HCT116 (cell line): ENCODE results near the gene ARFRP1. TPM values are rescaled to one million over a fixed set of nuclear protein-coding genes. Genes with fewer than 3 reads are reported as not detected.

ENCODE experiments used
- ATAC-seq: fragments of 200-7000 bp; cut with Tn5 transposase; 2 replicates; pipeline ENCODE4 v1.9.1; 2020; ENCODE audit warnings: mild to moderate bottlenecking, moderate library complexity
- BruUV-seq: library from RNA; stranded (reverse); fragments of 400-500 nt; replicated peaks from 2 replicates; lab custom pipeline; 2021; lab: Mats Ljungman, UMichigan
- CTCF ChIA-PET: fragments of 300-600 bp; sonication (Branson Sonifier 250); formaldehyde crosslinking; loops from one replicate; lab custom pipeline; 2021; ENCODE audit warnings: antibody characterized with exemption; lab: Charles Lee
- POLR2A ChIA-PET: fragments of 300-600, 350-600 bp; sonication (Branson Sonifier 250); formaldehyde crosslinking; loops from one replicate; lab custom pipeline; 2021; ENCODE audit warnings: antibody characterized with exemption; lab: Charles Lee
- RAD21 ChIA-PET, 2 experiments: fragments of 300-600 bp; sonication (Branson Sonifier 250); formaldehyde crosslinking; loops; one replicate each; lab custom pipeline; 2023; ENCODE audit warnings: low total read pairs in 2 of 2; ENCODE audit not compliant: uncharacterized antibody in 2 of 2, unreplicated experiment in 2 of 2, low non-redundant PET in 1 of 2; lab: Charles Lee
- DNase-seq: peaks from one replicate; pipeline ENCODE4 v3.0.0-alpha.2; 2010; ENCODE audit warnings: low read depth, low spot score
- H2AFZ ChIP-seq: fragments of 200-600 bp; shearing (Covaris generic), sonication (generic); 2 replicates; pipeline ENCODE4 v1.6.1; 2017; ENCODE audit warnings: low read depth, mixed run types, mixed read lengths, antibody characterized with exemption, low read length; ENCODE audit not compliant: poor library complexity, severe bottlenecking
- H3K27ac ChIP-seq: 2 replicates; pipeline ENCODE4 v1.5.1; 2012; ENCODE audit warnings: low read depth, low read length
- H3K27me3 ChIP-seq: fragments of 200-600 bp; sonication (generic); 2 replicates; pipeline ENCODE4 v1.6.1; 2016; ENCODE audit warnings: mixed run types, low read length, mixed read lengths; ENCODE audit not compliant: insufficient read depth
- H3K36me3 ChIP-seq, 2 experiments: fragments of 200-500 bp in 1 of 2; fragments of 200-600 bp in 1 of 2; sonication (Bioruptor generic) in 1 of 2; sonication (generic) in 1 of 2; 2 replicates each; pipeline versions ENCODE4 v1.5.1 to v1.6.1; 2014 to 2016; ENCODE audit warnings: low read length in 2 of 2, inconsistent platforms in 1 of 2, mixed read lengths in 1 of 2, mixed run types in 1 of 2; ENCODE audit not compliant: insufficient read depth in 2 of 2, control insufficient read depth in 1 of 2
- H3K4me1 ChIP-seq, 2 experiments: fragments of 200-600 bp in 1 of 2; sonication (generic) in 1 of 2; 2 replicates each; pipeline versions ENCODE4 v1.5.1 to v1.6.1; 2012 to 2017; ENCODE audit warnings: low read length in 2 of 2, inconsistent platforms in 1 of 2, mild to moderate bottlenecking in 1 of 2, mixed read lengths in 1 of 2, mixed run types in 1 of 2, moderate library complexity in 1 of 2; ENCODE audit not compliant: insufficient read depth in 2 of 2, control insufficient read depth in 1 of 2
- H3K4me2 ChIP-seq: fragments of 200-600 bp; sonication (generic); 2 replicates; pipeline ENCODE4 v1.6.1; 2017; ENCODE audit warnings: mixed run types, low read length, mixed read lengths
- H3K4me3 ChIP-seq, 2 experiments: fragments of 200-600 bp in 1 of 2; sonication (generic) in 1 of 2; replicated peaks in 1 of 2; 2 replicates each; pipeline ENCODE4 v1.5.1; 2011 to 2016; ENCODE audit warnings: low read length in 2 of 2, control low read depth in 1 of 2, low read depth in 1 of 2, mild to moderate bottlenecking in 1 of 2, mixed read lengths in 1 of 2, mixed run types in 1 of 2
- H3K79me2 ChIP-seq: fragments of 200-600 bp; sonication (generic); 2 replicates; pipeline ENCODE4 v1.6.1; 2017; ENCODE audit warnings: mild to moderate bottlenecking, mixed run types, low read length, moderate library complexity, mixed read lengths; ENCODE audit not compliant: insufficient read depth
- H3K9ac ChIP-seq: fragments of 200-600 bp; sonication (generic); 2 replicates; pipeline ENCODE4 v1.6.1; 2016; ENCODE audit warnings: low read length, mixed read lengths
- H3K9me2 ChIP-seq: fragments of 200-600 bp; sonication (generic), shearing (Covaris generic); 2 replicates; pipeline ENCODE4 v1.6.1; 2017; ENCODE audit warnings: mixed run types, mild to moderate bottlenecking, moderate library complexity; ENCODE audit not compliant: insufficient read depth
- H3K9me3 ChIP-seq, 2 experiments: fragments of 200-500 bp in 1 of 2; fragments of 200-600 bp in 1 of 2; sonication (Bioruptor generic) in 1 of 2; sonication (generic) in 1 of 2; 2 replicates each; pipeline ENCODE4 v1.6.1; 2014 to 2017; ENCODE audit warnings: low read length in 2 of 2, mixed read lengths in 2 of 2, inconsistent platforms in 1 of 2, low read depth in 1 of 2, mild to moderate bottlenecking in 1 of 2, mixed run types in 1 of 2, moderate library complexity in 1 of 2; ENCODE audit not compliant: control insufficient read depth in 1 of 2, insufficient read depth in 1 of 2
- H4K20me1 ChIP-seq: fragments of 200-600 bp; sonication (generic), shearing (Covaris generic); 2 replicates; pipeline ENCODE4 v1.6.1; 2017; ENCODE audit warnings: mixed run types, mild to moderate bottlenecking, moderate library complexity; ENCODE audit not compliant: insufficient read depth
- ATF3 ChIP-seq: IDR thresholded peaks from 2 replicates; pipeline ENCODE4 v1.6.1; 2012
- CBX3 ChIP-seq: IDR thresholded peaks from 2 replicates; pipeline ENCODE4 v1.6.1; 2012; ENCODE audit warnings: low read depth
- ELF1 ChIP-seq: IDR thresholded peaks from 2 replicates; pipeline ENCODE4 v1.6.1; 2012; ENCODE audit warnings: low read depth, borderline replicate concordance
- EZH2 ChIP-seq: fragments of 200-600 bp; sonication (generic); IDR thresholded peaks from 2 replicates; pipeline ENCODE4 v1.6.1; 2017; ENCODE audit warnings: antibody characterized with exemption, mixed run types
- EZH2phosphoT487 ChIP-seq: fragments of 200-600 bp; IDR thresholded peaks from 2 replicates; pipeline ENCODE4 v1.6.1; 2018; ENCODE audit warnings: antibody characterized with exemption, borderline replicate concordance
- RAD21 ChIP-seq: IDR thresholded peaks from 2 replicates; pipeline ENCODE4 v1.6.1; 2012; ENCODE audit warnings: low read depth, mild to moderate bottlenecking
- REST ChIP-seq: IDR thresholded peaks from 2 replicates; pipeline ENCODE4 v1.6.1; 2012; ENCODE audit warnings: low read depth
- SIN3A ChIP-seq: IDR thresholded peaks from 2 replicates; pipeline ENCODE4 v1.6.1; 2012; ENCODE audit warnings: low read depth
- SP1 ChIP-seq: IDR thresholded peaks from 2 replicates; pipeline ENCODE4 v1.6.1; 2012; ENCODE audit warnings: low read depth
- SRF ChIP-seq: IDR thresholded peaks from 2 replicates; pipeline ENCODE4 v1.6.1; 2012; ENCODE audit warnings: low read depth
- TCF7L2 ChIP-seq: IDR thresholded peaks from 2 replicates; pipeline ENCODE4 v1.7.0; 2011; ENCODE audit warnings: borderline replicate concordance, inconsistent platforms; ENCODE audit not compliant: insufficient read depth, insufficient read length; ENCODE audit errors: extremely low read depth
- YY1 ChIP-seq: IDR thresholded peaks from 2 replicates; pipeline ENCODE4 v1.6.1; 2011; ENCODE audit warnings: low read length, low read depth, moderate library complexity, mild to moderate bottlenecking; ENCODE audit not compliant: insufficient replicate concordance; ENCODE audit errors: extremely low read depth
- ZBTB33 ChIP-seq: IDR thresholded peaks from 2 replicates; pipeline ENCODE4 v1.6.1; 2011; ENCODE audit warnings: mild to moderate bottlenecking, low read length, moderate library complexity; ENCODE audit not compliant: insufficient replicate concordance; ENCODE audit errors: extremely low read depth
- ZFX ChIP-seq: fragments of 450-650 bp; IDR thresholded peaks from 2 replicates; pipeline ENCODE4 v1.6.1; 2017
- intact Hi-C: fragments of 100-400 bp; cut with micrococcal nuclease; formaldehyde crosslinking; loops from 2 replicates; pipeline ENCODE4 v1.10.0; 2022
- total RNA-seq: library from RNA; stranded (reverse); gene quantifications from one replicate; pipeline ENCODE4 v1.2.1, GENCODE V29; 2021; ENCODE audit not compliant: unreplicated experiment

Gene ARFRP1
- total RNA-seq, 1 experiment from 2014 or later, result 53.7 TPM

- no peak for TF ChIP-seq ZBTB33
- no peak for TF ChIP-seq SIN3A
- no peak for TF ChIP-seq ATF3
- no peak for TF ChIP-seq ELF1
- TF ChIP-seq TCF7L2, result no peak
- no peak for TF ChIP-seq CBX3
- TF ChIP-seq SRF, result no peak
Observed at GRCh38 chr20:63667858-63668257, 39.9 kb downstream of the ARFRP1 start (continued).

GRCh38 chr20:63665708-63666107, 42.1 kb downstream of the ARFRP1 start:
- intact Hi-C loops, result no loop called here
- peaks cover 21 to 51% of the 10 kb centered on the region in 2 experiments for H3K36me3 ChIP-seq
- H3K79me2 ChIP-seq, result peaks cover 40% of the 10 kb centered on the region
- CTCF ChIA-PET, result no interaction called here
- no peak overlapping the region for H3K27ac ChIP-seq
- no peaks in the 10 kb centered on the region for H4K20me1 ChIP-seq
- POLR2A ChIA-PET, result no interaction called here
- BruUV-seq, result no TSS peak
- no peaks in the 10 kb centered on the region for H3K9me2 ChIP-seq
- DNase-seq, result no peak
- TF ChIP-seq REST (no peak), SP1 (no peak), ELF1 (no peak), SRF (no peak), YY1 (no peak), EZH2phosphoT487 (no peak), EZH2 (no peak), ZFX (no peak), RAD21 (no peak), SIN3A (no peak), ZBTB33 (no peak)
- TF ChIP-seq, all 23 proteins: peak for 0
- no peak for ATAC-seq
- no peaks in the 10 kb centered on the region for H3K9me3 ChIP-seq
- no peak overlapping the region for H2AFZ ChIP-seq
- H3K27me3 ChIP-seq, result no peaks in the 10 kb centered on the region
- RAD21 ChIA-PET, result no interaction called here
- H3K9ac ChIP-seq, result no peak overlapping the region
- no peak overlapping the region for H3K4me3 ChIP-seq
- no peak overlapping the region for H3K4me2 ChIP-seq
- no peaks in the 10 kb centered on the region for H3K4me1 ChIP-seq
